GM18867 (cell line): ENCODE data around the gene CDC14C.
"Not testable (repeated sequence)": the region's sequence is repeated elsewhere in the genome, so short reads cannot be mapped to it uniquely, and the experiment has no call there.

Experiments used
- ATAC-seq: cut with Tn5 transposase; IDR thresholded peaks from one replicate; pipeline ENCODE4 v1.9.1; 2021; ENCODE audit warnings: mild to moderate bottlenecking, moderate library complexity; ENCODE audit not compliant: unreplicated experiment

CDC14C gene

DNA sequence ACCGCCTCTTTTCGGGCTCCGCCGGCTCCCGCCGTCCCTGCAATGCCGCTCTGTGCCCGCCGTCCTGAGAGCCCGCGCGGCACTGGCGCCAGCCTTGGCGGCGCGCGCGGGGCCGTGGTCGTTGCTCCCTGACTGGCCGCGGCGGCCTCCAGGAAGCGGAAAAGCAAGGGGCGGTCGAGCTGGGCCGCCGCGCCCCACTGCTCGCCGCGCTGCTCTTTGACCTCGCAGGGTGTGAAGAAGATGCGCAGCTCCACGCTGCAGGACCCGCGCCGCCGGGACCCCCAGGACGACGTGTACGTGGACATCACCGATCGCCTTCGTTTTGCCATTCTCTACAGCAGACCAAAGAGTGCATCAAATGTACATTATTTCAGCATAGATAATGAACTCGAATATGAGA is at the start of gene CDC14C:
Gene CDC14C (plus strand): TSS at position 115 of the 400 bp plus-strand sequence. CDS start 126 bp downstream, at position 241.
- no peak for ATAC-seq

DNA sequence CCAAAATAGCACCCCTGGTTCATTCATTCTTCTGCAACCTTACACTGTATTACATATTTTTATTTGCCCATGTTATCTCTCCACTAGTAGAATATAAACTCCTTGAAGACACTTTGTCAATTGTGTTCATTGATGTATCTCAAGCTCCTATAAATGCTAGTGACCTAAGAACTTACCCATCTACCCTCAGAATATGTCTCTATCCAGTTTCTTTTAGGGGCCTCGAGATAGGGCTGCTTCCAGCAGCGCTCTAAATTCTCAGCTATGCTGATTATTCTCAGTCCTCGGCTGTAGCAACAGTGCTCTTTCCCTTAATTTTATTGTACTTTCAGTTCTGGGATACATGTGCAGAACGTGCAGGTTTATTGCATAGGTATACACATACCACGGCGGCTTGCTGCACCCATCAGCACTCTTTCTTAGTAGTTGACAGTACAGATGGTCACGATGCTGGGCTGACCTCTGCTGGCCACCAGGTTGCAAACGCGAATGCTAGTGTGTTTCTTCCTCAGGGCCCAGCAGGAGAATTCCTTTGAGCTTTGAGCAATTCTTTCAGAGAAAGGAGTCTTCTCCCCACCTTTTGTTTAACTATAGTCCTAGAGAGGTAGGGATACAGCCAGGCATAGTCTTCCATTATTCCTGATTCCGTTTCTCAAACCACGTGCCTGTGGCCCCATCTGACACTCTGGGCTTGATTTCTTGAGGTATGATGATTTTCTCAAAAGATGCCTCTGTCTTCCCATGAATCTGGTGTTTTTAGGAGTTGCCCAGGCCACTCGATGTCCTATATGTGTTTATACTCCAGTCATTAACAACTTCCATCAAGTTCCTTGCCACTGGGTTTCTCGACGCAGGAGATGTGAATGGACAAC is 49.1 kb upstream of the CDC14C start:
- ATAC-seq: peak; percentile 37

DNA sequence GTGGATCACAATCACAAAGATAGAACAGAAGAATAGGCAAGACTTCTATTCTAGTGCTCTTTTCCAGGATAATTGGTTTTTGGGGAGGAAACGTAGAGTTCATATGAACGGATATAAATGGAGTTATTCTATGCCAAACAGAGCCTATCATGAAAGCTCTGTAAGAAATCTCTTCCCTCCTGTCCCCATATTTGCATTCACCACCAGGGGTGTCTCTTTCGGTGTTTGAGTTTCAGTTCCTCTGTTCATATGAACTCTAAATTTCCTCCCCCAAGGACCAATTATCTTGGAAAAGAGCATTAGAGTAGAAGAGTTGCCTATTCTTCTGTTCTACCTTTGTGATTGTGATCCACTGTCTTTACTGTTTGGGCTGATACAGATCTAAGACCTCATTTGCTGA is 48.3 kb upstream of the CDC14C start:
- peak; percentile 79 for ATAC-seq

DNA sequence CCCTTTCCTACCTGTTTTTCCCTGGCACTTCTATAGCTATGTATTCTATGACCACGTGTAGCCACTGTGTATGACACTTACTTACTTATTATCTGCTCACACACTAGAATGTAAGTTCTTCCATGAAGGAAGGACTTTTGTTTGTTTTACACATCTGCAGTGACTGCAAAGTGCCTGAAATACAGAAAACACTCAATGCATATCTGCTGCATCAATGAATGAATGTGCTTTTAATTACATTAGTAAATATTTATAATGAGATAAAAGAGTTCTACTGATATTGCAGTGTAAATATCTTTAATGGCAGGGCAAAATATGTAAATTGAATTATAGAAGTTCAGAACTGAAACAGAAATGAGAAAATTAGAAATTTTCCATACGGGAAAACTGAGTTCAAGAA is 43.5 kb upstream of the CDC14C start:
- ATAC-seq: no peak

DNA sequence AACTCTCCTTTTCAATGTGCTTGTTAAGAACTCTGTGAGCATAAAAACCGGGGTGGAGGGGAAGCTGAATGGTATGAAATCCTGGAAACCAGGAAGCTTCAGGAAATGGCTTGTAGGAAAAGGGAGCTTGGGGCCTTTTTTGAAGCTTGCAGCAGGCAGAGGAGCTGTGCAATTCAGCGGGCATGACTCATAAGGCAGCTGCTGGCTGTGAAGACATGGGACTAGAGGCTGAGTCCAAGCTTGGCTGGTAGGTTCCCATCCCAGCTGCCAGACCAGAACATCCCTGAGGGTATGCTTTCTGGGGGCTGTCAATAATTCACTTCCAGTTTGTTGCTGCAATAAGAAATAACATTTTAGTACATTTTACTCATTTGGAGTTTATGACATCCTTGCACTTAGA is 36.8 kb upstream of the CDC14C start:
- ATAC-seq: no peak

DNA sequence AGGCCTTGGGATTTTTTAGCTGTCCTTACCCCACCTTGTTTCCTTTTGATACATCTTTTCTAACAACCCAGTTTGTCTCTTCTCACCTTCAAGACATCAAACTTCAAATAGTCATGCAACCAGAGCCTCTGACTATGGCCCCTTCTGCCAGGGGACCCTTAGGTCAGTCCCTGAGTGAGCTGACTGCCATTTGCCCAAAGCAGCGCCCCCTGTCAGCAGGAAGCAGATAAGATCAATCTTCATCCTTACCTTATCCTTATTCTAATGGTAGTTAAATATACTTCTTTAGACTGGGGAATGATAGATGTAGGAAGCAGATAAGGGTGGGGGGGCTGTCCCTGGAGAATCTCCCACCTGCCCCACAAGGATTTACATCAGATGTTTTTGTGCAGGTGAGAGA is 29.8 kb upstream of the CDC14C start:
- ATAC-seq: no peak

DNA sequence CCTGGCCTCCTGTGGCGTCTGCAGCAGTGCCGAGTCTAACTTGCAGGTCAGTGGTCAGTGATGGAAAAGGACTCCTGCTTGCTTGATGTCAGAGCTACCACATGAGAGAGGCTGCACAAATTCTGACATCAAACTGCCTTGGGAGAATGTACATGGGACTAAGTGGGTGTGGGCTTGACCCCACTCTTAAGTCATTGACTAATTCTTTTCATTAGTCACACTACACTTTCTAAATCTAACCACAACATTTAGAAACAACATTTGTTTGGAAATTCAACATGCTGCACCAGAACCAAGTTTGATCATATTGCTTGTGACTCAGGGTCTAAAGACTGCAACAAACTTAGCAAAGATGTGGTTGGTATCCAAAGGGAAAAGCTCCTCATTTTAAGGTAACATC is 24.4 kb upstream of the CDC14C start:
- no peak for ATAC-seq

DNA sequence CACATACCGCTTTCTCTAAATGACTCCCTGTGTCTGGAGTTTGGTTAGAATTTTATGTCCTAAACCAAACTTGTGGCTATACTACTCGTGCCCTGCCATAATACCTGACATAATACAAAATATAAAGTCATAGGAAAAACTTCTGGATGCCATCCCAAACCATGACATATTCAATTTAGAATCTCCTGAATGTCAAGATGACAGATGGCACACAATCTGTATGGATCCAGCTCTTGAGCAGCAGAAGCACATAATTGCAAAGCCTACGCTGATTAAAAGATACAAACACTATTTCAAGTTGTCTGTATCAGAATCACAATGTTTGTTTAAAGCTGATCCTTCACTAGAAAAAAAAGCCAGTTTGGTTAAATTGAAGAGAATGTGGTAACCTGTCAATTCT is 22.4 kb upstream of the CDC14C start:
- ATAC-seq: no peak

DNA sequence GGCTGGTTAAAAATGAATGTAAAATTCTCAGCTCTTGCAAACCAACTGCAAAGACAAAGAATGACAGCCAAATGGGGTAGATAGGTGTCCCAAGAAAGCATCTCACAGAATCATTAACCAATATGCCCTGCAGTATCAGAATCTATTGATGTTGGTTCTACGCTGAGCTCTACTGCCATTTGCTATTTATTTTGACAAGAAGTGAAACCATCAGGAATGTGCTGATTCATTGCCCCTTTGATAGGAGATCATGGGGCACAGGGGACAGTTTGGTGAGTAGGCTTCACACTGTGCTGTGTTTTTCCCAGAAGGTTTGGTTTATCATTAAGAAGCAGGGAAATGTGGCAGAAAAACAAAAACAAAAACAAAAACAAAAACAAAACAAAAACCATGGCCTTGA is 19.4 kb upstream of the CDC14C start:
- ATAC-seq: no peak

DNA sequence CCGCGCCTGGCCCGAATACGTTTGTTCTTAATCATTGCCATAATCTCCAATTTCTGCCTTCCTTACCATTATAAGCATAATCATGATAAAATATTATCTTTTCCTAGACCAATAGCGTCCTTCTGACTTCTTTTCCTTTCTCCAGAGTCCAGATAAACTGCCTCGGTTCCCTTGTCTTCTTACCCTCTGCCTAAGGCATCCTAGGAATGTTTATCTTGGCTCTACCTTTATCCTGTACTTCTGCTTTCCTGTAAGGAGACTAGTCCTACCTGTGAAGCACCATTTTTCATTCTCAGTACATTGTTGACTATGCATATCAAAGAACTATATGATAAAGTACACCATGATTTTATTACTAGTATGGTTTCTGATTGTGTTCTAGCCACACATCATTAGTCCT is 18.7 kb upstream of the CDC14C start:
- not testable (repeated sequence) for ATAC-seq

DNA sequence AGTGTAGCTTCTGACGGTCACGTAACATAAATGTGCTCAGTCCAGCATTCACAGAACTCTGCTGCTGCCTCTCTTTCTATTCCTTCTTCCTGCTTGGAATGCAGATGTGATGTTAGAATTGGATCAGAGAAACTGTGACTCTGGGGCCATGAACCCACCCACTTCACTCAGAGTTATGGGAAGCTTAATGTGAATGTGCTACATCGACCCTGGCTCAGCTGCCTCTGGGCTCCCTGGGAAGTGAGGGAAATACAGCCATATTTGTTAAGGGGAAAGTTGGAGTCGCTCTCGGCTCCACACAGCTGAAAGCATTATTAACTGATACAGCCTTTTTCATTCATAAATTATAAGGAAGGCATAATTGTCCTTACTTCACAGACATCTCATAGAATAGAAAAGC is 14.5 kb upstream of the CDC14C start:
- ATAC-seq: not testable (repeated sequence)

DNA sequence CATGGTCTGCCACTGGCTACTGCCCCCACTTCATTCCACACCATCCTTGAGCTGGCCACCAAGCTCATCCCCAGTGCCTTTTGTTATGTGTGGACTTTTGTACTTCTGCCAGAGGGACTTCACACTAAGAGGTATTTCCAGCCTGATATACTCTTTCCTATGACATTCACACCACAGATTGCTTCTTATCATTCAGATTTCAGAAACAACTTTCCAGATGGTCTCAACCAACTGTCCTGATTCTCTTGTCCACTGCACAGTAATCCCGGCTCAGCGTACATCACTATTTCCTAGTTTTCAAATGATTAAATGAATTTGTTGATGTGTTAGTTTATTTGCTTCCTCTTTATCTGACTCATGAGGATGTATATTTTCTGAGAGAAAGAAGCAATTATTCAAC is 7.1 kb downstream of the CDC14C start:
- no peak for ATAC-seq

DNA sequence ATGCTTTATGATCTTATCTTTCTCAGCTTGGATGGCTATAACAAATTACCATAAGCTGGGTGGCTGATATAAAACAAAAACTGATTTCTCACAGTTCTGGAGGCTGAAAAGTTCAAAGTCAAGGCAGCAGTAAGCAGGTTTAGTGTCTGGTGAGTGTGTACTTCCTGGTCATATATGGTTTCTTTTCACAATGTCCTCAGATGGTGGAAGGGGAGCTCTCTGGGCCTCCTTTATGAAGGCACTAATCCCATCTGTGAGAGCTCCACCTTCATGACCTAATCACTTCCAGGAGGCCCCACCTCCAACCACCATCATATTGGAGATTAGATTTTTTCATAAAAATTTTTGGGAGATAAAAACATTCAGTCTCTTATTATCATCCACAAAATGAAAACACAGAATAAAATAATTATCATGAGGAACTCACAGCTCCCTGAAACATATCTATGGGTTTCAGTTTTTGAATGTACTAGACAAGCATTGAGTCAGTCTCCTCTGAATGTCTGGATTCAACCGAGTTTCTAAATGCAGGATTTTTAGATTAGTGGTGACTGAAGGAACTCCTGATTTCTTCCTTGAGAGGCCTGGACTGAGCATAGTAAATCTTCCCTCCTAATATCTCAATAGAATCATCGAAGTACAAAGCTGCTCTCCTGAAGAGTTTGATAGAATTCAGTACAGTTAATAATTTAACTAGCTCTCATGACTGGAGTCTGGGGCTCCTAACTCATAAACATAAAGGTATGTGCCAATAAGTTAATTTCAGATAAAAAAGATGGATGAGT is 8.0 kb downstream of the CDC14C start:
- ATAC-seq: no peak

DNA sequence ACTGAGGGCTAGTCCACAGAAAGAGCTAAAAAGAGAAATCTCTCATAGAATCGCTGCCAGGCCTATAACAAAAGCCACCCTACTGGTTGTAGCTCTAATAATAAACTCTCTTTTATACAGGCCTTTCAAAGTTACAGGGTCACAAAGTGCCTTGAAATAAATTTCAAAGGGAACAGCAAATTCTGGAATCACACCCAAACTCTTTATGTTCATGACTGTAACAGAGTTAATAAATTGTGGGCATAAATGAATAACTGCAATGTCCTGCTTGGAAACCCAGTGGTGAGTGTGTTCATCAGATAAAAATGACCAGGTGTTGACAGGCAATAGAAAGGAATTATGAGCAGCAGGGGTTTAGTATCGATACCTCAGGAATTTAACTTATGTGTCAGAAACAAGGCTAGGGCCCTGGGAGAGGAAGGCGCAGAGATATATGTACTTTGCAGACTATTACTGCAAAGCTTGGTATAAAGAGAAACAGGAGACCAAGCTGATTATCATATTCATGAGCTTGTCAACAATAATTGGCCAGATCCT is 9.3 kb downstream of the CDC14C start:
- ATAC-seq: no peak

DNA sequence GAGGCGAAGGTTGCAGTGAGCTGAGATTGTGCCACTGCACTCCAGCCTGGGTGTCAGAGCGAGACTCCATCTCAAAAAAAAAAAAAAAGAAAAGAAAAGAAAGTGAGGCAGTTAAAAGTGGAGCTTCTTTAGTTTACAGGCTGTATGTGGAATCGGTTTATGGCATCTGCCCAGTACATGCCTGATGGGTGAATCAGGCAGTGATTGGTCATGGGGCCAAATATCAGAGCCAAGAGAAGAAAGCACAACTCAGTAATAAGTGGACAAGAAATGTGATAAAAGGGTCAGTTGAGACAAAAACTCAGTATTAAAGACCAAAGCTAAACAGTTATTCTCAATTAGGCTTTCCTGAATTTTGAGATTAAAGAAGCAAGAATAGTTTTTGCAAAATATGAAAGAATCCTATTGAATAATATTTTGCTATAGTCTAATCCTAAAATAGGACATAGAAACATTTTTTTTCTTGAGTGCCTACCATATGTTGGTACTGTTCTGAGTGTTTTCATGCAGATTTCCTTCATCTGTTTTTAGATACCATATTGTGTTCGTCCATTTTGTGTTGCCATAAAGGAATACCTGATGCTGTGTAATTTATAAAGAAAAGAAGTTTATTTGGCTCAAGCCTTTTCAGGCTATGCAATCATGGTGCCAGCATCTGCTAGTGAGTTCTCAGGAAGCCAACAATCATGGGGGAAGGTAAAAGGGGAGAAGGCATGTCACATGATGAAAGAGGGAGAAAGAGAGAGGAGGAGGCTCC is 14.4 kb downstream of the CDC14C start:
- no peak for ATAC-seq

DNA sequence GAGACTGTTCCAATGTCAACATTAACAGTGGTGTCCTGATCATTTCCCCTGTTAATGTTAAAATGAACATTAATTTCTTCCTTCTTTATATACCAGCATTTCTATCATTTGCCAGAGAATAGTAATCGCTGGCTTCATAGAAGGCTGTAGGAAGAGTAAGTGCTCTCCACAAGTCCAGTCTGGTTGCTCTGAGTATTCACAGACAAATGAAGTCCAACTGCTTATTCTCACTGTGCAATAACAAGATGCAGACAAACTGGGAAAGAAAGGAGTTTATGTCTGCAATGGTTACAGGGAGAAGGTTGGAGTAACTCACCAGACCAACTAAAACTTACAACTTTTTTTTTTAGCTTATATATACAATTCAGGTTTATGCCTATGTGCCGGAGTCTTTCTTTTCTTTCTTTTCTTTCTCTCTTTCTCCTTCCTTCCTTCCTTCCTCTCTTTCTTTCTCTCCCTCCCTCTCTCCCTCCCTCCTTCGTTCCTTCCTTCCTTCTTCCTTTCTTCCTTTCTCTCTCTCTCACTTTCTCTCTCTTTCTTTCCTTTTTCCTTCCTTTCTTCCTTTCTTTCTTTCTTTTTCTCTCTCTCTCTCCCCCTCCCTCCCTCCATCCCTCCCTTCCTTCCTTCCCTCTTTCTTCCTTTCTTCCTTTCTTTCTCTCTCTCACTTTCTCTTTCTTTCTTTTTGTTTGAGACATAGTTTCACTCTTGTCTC is 19.1 kb downstream of the CDC14C start:
- no peak for ATAC-seq

DNA sequence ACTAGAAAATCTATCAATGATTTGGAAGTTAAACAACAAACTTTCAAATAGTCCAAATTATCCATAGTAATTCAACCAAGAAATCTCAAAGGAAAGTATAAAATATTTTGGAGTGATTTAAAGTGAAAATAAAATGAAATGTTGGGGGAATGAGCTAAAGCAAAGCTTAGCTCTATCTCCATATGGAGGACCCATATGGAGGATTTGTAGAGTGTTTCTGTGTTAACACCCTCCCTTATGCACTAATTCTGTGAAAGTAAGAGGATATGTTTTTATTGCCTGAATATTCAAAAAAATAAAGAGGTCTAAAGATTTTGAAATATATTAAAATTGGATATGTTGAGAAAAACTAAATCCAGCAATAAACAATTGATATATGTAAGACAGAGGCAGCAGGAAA is 31.6 kb downstream of the CDC14C start:
- ATAC-seq: no peak

DNA sequence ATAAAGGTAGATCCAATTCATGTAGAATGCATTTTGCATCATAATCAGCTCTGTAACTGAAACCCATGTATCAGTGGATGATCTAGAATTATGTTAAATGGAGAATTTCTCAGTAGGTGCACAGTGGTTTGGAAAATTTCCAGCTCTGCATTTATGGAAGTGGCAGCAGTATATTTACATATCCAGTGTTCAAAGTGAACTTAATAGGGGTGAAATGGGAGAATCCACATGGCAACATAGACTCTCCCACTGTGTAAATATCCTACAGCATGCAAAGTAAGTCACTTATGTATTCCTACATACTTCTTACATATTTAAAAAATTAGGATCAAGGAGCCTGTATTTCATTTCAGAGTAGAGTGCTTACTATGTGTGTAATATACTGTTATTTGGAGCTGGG is 35.3 kb downstream of the CDC14C start:
- ATAC-seq: no peak

DNA sequence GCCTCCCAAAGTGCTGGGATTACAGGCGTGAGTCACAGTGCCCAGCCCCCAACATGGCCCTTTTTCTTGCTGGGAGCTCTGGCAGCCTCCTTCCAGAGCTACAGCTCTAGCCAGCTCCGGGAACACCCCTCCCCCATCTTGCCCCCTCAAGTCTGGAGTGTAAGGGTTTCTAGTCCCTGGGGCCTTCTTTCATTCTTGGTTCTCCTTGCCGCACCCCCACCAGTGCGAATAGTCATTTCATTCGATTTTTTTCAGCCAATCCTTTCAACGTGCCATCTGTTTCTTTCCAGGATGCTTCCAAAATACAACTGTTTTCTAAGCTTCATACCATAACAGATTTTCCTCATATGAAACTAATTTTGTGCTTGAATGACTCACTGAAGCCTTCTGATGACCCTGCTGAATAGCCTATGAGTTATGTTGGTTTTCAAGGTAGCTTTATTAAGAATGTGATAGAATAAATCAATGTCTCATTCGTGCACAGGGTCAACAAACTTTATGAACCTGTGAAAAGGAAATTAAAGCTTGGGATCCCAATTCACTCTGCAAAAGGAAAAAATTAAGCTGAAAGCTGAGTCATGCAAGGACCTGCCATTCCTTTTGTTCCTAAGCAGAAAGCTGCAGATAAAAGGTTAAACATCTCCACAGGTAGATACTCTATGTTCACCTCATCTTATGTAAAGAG is 38.6 kb downstream of the CDC14C start:
- ATAC-seq: no peak

DNA sequence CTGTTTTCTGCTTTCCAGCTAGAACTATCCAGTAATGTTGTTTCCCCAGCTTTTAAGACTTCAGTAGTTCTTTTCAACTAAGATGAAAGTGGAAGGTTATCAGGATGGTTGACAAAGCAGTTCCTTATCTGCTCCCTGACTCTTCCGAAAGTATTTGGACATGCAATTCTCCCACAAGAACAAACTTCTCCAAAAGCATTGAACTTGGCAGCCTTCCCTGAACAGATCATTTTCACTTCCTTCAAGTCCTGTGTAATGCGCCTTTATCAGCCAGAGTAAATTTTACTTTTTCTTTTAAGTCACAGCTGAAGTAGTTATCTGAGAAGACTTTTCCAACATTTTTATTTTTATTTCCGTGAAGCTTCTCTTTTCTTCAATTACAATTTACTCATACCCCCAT is 39.7 kb downstream of the CDC14C start:
- no peak for ATAC-seq
